HG03045 (cell line): ENCODE data around the gene KCNJ6.
"Not testable (repeated sequence)": the region's sequence is repeated elsewhere in the genome, so short reads cannot be mapped to it uniquely, and the experiment has no call there.

Source experiments
- ATAC-seq: cut with Tn5 transposase; IDR thresholded peaks from one replicate; pipeline ENCODE4 v1.9.1; 2021; ENCODE audit warnings: mild to moderate bottlenecking, moderate library complexity; ENCODE audit not compliant: unreplicated experiment

KCNJ6 gene

DNA sequence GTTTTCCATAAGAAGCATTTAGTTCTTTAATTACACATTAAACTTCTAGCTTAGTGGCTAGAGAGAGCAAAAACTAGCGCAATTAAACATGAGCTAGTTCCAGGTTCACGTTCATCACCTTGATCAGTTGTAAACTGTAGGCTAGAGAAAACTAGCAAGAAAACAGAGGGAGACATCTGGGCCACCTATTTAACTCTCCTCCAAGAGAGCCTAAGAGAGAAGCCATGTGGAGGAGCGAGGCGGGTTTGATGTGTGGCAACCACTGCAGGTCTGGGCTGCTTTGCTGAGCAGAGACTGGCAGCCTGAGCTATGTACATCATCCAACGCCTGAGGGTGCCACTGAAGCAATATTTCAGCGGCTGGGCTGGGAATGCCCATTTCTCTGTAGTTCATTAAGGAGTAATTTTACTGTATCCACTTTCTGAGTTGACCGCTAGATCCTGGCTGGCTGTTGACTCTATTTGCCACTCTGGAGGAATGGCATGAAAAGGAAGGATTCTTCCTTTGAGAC is 296.7 kb downstream of the KCNJ6 start:
- ATAC-seq, result no peak

- ATAC-seq, result no peak
Observed at GRCh38 chr21:37618081-37618480, 298.2 kb downstream of the KCNJ6 start.

DNA sequence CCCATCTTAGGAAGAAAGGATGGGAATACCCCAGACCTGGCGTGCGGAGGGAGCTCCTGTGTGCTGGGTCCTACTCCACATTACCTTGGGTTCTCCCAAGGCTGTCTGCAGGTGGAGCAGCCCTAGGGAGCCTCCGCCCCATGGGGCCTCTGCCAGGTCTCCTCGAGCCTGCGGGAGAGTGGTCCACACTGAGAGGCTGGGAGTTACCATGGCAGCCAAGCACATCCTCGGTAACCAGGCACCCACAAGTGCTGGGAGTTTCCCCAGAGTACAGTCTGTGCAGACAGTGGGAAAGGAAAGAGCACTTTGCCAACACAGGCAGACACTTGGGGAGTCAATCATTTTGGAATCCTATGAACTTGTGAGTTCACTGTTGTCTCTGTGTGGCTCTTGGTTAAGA is 300.3 kb downstream of the KCNJ6 start:
- ATAC-seq, result no peak

DNA sequence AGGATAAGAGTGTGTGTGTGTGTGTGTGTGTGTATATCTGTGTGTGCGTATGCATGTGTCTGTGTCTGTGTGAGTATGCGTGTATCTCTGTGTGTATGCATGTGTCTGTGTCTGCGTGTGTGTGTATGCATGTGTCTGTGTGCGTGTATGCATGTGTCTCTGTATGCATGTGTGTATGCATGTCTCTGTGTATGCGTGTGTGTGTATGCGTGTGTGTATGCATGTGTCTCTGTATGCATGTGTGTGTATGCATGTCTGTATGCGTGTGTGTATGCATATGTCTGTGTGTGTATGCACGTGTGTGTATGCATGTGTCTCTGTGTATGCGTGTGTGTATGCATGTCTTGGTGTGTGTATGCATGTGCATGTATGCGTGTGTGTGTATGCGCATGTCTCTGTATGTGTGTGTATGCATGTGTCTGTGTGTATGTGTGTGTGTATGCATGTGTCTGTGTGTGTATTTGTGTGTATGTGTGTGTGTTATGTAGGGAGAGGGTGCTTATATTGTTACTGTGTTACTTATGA is 301.8 kb downstream of the KCNJ6 start:
- ATAC-seq, result no peak

DNA sequence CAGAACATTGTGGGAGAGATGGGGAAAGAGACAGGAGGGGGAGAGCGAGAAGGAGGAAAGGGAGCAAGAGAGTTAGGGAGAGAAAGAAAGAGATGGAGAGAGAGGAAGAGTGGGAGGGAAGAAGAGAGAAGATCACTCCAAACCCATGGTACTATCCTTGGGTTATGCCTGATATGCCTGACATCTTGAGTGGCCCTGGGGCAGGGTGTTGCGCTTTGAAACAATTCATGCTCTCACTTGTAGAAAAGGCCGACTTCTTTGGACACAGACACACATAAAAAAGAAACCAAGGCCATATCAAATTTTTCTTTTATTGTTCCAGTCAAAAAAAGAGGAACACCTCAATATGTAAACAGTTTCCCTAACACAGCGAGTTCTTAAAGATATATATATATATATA is 309.2 kb downstream of the KCNJ6 start:
- no peak for ATAC-seq

DNA sequence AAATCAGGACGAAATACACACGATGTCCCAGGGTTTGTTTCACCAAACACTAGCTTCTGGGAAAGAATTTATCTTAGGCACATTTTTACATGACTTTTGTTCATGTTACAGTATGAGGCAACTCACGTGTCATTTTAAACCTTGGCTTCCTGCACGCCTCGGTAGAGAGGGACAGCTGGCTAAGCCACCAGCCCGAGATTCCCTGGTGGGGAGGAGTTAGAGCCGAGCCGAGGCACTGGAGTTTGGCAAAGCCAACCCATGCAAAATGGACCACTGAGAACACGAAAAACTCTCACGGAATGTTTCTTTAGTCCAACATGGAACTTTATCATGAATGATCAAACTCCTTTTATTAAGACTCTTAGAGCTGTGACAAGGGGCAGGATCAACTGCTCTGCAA is 309.7 kb downstream of the KCNJ6 start:
- no peak for ATAC-seq

GRCh38 chr21:37605006-37605405 is 311.3 kb downstream of the KCNJ6 start:
- ATAC-seq, result no peak

GRCh38 chr21:37603129-37603528 is 313.1 kb downstream of the KCNJ6 start:
- no peak for ATAC-seq

DNA sequence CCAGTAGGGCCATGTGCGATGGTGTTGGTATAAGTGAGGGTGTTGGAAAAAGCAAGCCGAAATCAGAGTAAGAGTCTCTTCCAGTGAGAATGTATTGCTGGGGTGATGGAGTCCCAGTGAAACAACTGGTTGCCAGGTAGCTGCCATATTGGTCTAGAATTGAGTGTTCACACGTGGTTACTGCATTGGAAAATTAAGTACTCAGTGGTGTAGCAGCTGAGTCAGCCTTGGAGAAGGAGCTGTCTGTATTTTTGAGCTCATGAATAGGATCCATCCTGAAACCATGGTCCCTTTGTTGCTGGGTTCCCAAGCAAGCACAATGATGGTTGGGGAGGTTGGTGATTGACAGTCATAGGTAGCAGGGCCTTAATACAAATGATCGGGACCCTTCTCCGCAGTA is 314.3 kb downstream of the KCNJ6 start:
- ATAC-seq, result no peak

- ATAC-seq, result no peak
Observed at GRCh38 chr21:37601027-37601426, 315.2 kb downstream of the KCNJ6 start.

DNA sequence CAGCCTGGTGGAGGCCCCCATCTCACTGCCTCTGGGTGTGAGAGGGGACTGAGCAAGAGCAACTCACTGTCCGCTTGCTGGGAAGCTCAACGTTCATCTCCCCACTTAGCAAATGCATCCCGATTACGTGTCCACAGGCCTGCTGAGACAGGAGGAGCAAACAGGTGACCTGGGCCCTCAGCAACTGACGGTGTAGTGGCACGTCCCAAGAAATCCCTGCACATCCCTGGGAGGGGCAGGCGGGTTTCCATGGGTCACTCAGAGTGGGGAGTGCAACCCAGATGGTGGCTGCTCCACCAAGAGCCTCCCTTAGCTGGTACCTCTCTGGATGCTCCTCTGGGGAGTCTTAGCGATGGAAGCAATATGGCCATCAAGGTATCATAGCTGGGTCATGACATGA is 320.3 kb downstream of the KCNJ6 start:
- ATAC-seq, result no peak

DNA sequence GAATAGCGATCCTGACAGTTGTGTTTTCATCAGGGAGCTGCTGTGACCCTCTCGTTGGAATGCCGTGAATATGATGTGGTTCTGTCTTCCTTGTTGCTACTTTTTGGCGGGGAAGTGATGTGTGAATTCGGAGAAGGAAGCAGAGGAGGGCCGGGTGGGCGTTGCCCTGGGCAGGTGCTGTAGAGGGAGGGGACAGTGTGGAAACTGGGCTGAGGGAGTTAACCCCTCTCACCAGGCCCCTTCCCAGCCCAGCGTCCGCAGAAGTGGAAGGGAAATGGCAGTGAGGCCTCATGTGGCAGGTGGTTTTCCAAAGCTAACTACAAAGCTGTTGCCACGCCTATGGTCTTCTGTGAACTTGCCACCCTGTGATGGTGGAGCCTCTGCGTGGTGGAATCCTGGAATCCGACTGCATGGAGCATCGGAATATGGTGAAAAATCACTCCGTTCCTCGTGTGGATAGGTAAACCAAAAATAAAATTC is 321.7 kb downstream of the KCNJ6 start:
- ATAC-seq, result no peak

DNA sequence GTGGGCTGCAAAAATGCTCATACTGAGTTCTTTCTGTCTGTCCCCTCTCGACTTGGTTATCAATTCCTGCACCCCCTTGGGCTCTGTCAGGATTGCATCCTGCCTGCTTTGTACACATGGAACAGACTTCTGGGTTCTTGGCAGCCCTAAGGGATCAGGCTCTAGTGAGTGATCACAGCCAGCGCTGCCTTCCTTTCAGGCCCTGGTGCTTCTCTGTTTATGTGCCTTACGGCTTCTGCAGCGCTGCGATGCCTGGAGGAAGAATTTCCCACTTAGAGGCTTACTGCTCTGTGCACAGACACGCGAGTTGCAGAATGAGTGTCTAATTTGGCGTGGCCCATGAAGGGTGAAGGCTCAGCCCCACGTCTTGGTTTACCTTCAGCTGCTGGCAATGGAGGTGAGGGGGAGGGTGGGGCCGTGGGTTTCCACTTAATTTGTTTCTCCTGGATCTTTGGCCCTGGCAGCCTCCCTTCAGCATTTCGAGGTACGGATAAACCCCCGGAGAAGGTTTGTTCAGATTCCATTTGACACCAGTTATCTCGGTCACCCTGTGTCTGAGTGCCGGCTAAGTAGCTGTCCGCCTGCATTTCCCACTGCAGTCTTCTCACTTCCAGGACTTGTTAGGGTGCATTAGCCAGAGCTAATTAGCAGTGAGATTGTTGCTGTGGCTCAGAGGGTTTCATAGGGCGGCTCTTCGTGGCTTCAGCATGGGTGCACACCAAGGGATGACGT is 322.4 kb downstream of the KCNJ6 start:
- ATAC-seq, result no peak

- ATAC-seq, result no peak
Observed at GRCh38 chr21:37593015-37593414, 323.2 kb downstream of the KCNJ6 start.

DNA sequence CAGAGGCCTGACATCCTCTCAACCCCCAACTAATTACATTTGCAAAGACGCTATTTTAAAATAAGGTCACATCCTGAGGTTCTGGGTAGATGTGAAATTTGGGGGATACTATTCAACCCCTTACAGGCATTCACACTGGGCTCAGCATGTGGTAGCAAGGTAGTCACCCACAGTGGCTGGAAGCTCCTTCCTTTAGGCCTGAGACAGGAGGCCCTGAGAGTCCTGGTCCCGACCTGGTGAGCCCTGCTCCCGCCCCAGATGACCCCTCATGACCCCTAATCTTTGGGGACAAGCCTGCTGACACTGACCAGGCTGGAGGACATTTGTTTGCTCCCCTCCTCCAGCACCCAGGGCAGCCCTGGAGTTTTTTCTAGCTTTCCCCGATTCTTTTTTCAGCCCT is 323.8 kb downstream of the KCNJ6 start:
- ATAC-seq, result no peak

- not testable (repeated sequence) for ATAC-seq
Observed at GRCh38 chr21:37591994-37592393, 324.3 kb downstream of the KCNJ6 start.

DNA sequence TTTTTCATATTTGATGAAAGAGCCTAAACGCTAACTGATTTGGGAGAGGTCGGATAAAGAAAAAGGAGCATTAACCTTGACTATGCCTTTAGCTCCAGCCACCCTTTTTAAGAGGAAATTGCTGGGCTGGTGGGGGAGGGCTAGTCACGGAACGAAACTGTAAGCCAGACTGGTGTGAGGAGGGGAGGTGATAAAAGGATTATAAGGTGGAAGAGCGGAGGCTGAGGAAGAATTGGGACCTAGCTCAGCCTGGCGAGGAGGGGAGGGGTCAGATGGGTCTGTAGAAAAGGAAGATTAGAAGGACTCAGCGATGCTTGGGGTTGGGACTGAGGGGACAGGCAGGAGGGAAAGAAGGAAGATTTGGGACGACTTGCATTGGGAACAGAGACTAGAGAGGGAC is 325.4 kb downstream of the KCNJ6 start:
- ATAC-seq, result not testable (repeated sequence)

DNA sequence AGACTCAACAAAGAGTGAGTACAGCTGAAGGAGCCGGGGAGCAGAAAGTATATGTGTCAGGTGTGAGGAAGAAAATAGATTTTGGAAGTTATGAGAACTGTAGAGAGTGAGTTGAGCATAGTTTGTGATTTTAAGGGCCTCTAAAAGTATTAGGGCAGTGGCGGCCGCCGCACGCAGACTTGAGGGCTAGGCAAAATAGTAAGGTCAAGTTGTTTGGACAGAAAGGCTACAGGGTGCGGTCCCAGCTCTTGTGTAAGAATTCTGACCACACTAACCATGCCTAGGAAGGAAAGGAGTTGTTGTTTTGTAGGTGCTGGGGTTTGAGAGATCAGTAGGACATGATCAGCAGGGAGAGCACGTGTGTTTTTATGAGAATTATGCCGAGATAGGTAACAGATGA is 327.6 kb downstream of the KCNJ6 start:
- ATAC-seq, result not testable (repeated sequence)

- ATAC-seq, result no peak
Observed at GRCh38 chr21:37587635-37588177, 328.6 kb downstream of the KCNJ6 start.

DNA sequence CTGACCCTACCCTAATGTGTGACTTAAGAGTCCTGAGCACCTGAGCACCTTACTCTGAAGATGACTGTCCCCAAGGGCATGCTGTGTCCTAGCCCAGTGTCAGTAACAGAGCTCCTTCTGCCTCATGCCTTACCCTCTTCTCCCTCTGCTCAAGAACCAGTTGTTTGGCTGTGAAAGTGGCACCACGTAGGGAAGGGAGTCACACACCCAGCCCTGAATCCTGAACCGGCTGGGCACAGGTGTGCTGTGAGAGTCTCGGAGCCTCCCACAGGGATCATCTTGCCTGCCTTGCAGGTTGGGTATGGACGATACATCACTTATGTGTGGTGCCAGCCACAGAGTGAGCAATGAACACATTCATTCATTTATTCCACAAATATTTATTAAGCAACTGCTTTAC is 329.1 kb downstream of the KCNJ6 start:
- no peak for ATAC-seq

GRCh38 chr21:37582590-37582989 is 333.7 kb downstream of the KCNJ6 start:
- no peak for ATAC-seq

DNA sequence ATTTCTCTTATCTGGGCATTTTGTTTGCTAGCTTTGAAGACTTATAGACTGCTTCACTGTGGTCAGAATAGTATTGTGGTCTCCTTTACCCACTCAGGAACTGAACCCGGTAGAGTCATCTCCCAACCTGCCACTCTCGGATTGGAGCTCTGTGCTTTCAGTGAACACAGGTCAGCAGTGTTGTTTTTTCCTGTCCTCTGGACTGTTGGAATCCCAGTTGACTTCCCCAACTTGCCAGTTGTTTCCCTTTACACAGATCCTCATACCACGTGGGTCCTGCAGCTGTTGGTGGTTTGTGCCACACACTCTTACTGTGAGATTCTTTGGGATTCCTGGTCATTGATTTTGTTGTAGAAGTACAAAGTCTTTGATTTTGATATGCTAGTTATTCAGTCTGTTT is 335.6 kb downstream of the KCNJ6 start:
- ATAC-seq, result no peak
